Stomach smooth muscle (tissue), 2 donors: ENCODE measurements around the gene NEURL2.
"Not testable (repeated sequence)": the region's sequence is repeated elsewhere in the genome, so short reads cannot be mapped to it uniquely, and the experiment has no call there.

Experiments used
- H3K27ac ChIP-seq: one replicate; pipeline ENCODE4 v1.7.0; 2013; ENCODE audit warnings: mild to moderate bottlenecking, low read length, inconsistent platforms
- H3K27me3 ChIP-seq, 2 donors: one replicate each; pipeline ENCODE4 v1.7.0; 2013; ENCODE audit warnings: low read length in 2 of 2; ENCODE audit not compliant: insufficient read depth in 2 of 2, control insufficient read depth in 1 of 2
- H3K36me3 ChIP-seq, 2 donors: one replicate each; pipeline ENCODE4 v1.7.0; 2013; ENCODE audit warnings: low read length in 2 of 2; ENCODE audit not compliant: control insufficient read depth in 2 of 2, insufficient read depth in 2 of 2
- H3K4me1 ChIP-seq: one replicate; pipeline ENCODE4 v1.7.0; 2013; ENCODE audit warnings: low read length; ENCODE audit not compliant: control insufficient read depth, insufficient read depth
- H3K4me3 ChIP-seq, 2 donors: one replicate each; pipeline ENCODE4 v1.7.0; 2013; ENCODE audit warnings: low read length in 2 of 2
- H3K9ac ChIP-seq, 2 donors: one replicate each; pipeline ENCODE4 v1.7.0; 2013; ENCODE audit warnings: low read length in 2 of 2, mild to moderate bottlenecking in 1 of 2
- H3K9me3 ChIP-seq, 2 donors: one replicate each; pipeline ENCODE4 v1.7.0; 2013; ENCODE audit warnings: low read length in 2 of 2; ENCODE audit not compliant: control insufficient read depth in 2 of 2
- donor health status: healthy.
- donor health status: Pancreatic carcinoma.

The NEURL2 gene

GRCh38 chr20:45909336-45909808 lies 18.4 kb upstream of the NEURL2 start:
- Histone ChIP-seq H3K27ac (no peak overlapping the region), H3K9me3 (no peaks in the 10 kb centered on the region), H3K36me3 (peaks cover 0 to 5% of the 10 kb centered on the region in 2 donors), H3K27me3 (no peaks in the 10 kb centered on the region), H3K4me3 (no peak overlapping the region), H3K4me1 (peaks cover 20% of the 10 kb centered on the region), H3K9ac (no peak overlapping the region)

- Histone ChIP-seq H3K4me1 (peaks cover 20% of the 10 kb centered on the region), H3K9me3 (no peaks in the 10 kb centered on the region), H3K4me3 (no peak overlapping the region), H3K9ac (no peak overlapping the region), H3K27me3 (no peaks in the 10 kb centered on the region), H3K36me3 (peaks cover 0 to 6% of the 10 kb centered on the region in 2 donors), H3K27ac (no peak overlapping the region)
Observed at GRCh38 chr20:45908084-45908483, 17.1 kb upstream of the NEURL2 start.

DNA sequence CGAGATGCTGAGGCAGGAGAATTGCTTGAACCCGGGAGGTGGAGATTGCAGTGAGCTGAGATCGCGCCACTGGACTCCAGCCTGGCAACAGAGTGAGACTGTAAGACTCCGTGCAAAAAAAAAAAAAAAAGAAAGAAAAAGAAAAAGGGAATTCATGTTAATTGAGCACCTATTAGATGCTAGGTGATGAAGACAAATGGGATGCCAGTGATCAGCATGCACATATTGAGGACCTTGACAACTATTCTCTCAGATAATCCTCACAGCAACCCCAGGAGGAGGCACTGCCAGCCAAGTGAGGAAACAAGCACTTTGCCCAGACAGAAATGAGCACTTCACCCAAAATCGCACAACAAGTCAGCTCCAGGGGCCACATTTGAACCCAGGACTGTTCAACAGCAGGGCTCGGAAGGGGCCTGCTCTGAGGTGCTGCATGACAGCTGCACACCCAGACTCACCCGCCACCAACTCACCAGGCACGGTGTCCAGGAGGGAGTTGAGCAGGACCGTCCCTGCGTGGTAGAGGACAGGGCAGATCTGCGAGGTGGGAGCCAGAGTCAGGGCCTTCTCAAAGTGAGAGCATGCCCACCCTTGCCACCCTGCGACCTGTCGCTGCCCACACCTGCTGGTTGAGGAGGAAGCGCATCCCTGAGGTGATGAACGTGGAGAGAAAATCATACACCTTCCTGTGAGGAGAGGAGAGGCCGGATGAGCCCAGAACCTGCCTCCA lies 16.4 kb upstream of the NEURL2 start:
- Histone ChIP-seq H3K27me3 (no peaks in the 10 kb centered on the region), H3K27ac (no peak overlapping the region), H3K4me1 (peaks cover 17% of the 10 kb centered on the region), H3K36me3 (peaks cover 0 to 6% of the 10 kb centered on the region in 2 donors), H3K4me3 (no peak overlapping the region), H3K9ac (no peak overlapping the region), H3K9me3 (no peaks in the 10 kb centered on the region)

- Histone ChIP-seq H3K27ac (no peak overlapping the region), H3K9me3 (no peaks in the 10 kb centered on the region), H3K4me1 (peaks cover 3% of the 10 kb centered on the region), H3K27me3 (no peaks in the 10 kb centered on the region), H3K9ac (no peak overlapping the region), H3K36me3 (peaks cover 0 to 8% of the 10 kb centered on the region in 2 donors), H3K4me3 (no peak overlapping the region)
Observed at GRCh38 chr20:45905505-45906079, 14.6 kb upstream of the NEURL2 start.

DNA sequence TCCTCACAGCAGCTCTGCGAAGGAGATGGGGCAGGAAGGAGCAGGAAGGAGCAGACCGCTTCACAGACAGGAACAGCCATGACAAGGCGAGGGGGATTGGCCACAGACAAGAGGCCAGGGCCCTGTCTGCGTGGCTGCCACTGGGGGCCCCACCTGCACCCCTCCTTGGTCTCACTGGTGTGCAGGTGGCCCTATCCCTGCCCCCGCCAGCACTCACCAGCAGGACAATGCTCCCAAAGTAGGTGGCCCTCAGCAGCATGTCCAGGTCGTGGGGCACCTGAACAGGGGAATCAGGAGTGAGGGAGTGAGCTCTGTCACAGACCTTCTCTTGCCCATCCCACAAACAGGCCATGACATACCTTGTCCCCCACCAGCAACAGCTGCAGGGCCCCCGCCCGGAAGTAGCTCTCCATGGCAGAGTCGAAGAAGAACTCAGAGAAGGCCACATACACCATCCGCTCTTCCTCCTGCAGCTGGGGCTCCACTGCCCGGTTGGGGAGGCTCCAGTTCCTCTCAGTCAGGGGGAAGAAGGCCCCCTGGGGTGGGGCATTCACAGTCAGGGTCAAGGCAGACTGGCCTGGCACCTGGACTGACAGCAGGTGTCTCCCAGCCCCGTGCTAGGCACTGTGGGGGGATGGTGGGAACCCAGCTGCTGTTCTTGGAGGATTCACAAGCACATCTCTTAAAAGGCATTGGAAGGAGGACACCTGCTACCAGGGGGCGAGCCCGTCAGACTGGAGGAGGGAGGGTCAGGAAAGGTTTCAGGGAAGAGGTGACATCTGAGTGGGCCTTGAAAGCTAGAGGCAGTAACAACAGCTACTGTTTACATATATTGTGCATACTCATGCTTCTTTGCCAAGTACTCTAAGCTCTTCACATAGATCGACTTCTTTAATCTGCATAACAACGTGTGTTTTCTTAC lies 13.8 kb upstream of the NEURL2 start:
- no peaks in the 10 kb centered on the region for H3K4me1 ChIP-seq
- no peaks in the 10 kb centered on the region for H3K27me3 ChIP-seq
- peaks cover 0 to 8% of the 10 kb centered on the region in 2 donors for H3K36me3 ChIP-seq
- no peaks in the 10 kb centered on the region for H3K9me3 ChIP-seq
- no peak overlapping the region for H3K4me3 ChIP-seq
- no peak overlapping the region for H3K27ac ChIP-seq
- H3K9ac ChIP-seq = no peak overlapping the region

- H3K36me3 ChIP-seq = peaks cover 6 to 18% of the 10 kb centered on the region in 2 donors
- no peaks in the 10 kb centered on the region for H3K9me3 ChIP-seq
- H3K9ac ChIP-seq = no peak overlapping the region
- no peaks in the 10 kb centered on the region for H3K27me3 ChIP-seq
- no peaks in the 10 kb centered on the region for H3K4me1 ChIP-seq
- H3K27ac ChIP-seq = no peak overlapping the region
- no peak overlapping the region for H3K4me3 ChIP-seq
Observed at GRCh38 chr20:45902199-45902701, 11.2 kb upstream of the NEURL2 start.

DNA sequence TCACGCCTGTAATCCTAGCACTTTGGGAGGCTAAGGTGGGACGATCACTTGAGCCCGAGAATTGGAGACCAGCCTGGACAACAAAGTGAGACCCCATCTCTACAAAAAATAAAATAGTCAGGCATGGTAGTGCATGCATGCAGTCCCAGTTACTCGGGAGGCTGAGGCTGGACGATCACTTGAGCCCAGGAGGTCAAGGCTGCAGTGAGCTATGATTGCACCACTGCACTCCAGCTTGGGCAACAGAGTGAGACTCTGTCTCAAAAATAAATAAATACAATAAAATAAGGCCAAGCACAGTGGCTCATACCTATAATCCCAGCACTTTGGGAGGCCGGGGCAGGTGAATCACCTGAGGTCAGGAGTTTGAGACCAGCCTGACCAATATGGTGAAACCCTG lies 10.3 kb upstream of the NEURL2 start:
- H3K27ac ChIP-seq, H3K27me3 ChIP-seq, H3K9me3 ChIP-seq, H3K4me1 ChIP-seq, H3K9ac ChIP-seq, H3K4me3 ChIP-seq: not testable (repeated sequence)
- peaks cover 6 to 24% of the 10 kb centered on the region in 2 donors for H3K36me3 ChIP-seq

- Histone ChIP-seq H3K36me3 (peaks cover 15 to 27% of the 10 kb centered on the region in 2 donors), H3K27me3 (no peaks in the 10 kb centered on the region), H3K27ac (no peak overlapping the region), H3K9ac (no peak overlapping the region), H3K9me3 (no peaks in the 10 kb centered on the region), H3K4me3 (no peak overlapping the region), H3K4me1 (no peaks in the 10 kb centered on the region)
Observed at GRCh38 chr20:45899046-45899835, 8.2 kb upstream of the NEURL2 start.

- H3K4me1 ChIP-seq = no peaks in the 10 kb centered on the region
- H3K9ac ChIP-seq = no peak overlapping the region
- H3K9me3 ChIP-seq = no peaks in the 10 kb centered on the region
- peaks cover 22 to 33% of the 10 kb centered on the region in 2 donors for H3K36me3 ChIP-seq
- no peaks in the 10 kb centered on the region for H3K27me3 ChIP-seq
- no peak overlapping the region for H3K27ac ChIP-seq
- no peak overlapping the region for H3K4me3 ChIP-seq
Observed at GRCh38 chr20:45898285-45898684, 7.3 kb upstream of the NEURL2 start.

- Histone ChIP-seq H3K9ac (no peak overlapping the region), H3K27me3 (no peaks in the 10 kb centered on the region), H3K27ac (no peak overlapping the region), H3K4me3 (no peak overlapping the region), H3K4me1 (peaks cover 2% of the 10 kb centered on the region), H3K36me3 (peaks cover 28 to 35% of the 10 kb centered on the region in 2 donors), H3K9me3 (no peaks in the 10 kb centered on the region)
Observed at GRCh38 chr20:45897692-45898091, 6.7 kb upstream of the NEURL2 start.
